ENCODE results near the gene UBE2C.

- TF ChIP-seq, protein P1, sequence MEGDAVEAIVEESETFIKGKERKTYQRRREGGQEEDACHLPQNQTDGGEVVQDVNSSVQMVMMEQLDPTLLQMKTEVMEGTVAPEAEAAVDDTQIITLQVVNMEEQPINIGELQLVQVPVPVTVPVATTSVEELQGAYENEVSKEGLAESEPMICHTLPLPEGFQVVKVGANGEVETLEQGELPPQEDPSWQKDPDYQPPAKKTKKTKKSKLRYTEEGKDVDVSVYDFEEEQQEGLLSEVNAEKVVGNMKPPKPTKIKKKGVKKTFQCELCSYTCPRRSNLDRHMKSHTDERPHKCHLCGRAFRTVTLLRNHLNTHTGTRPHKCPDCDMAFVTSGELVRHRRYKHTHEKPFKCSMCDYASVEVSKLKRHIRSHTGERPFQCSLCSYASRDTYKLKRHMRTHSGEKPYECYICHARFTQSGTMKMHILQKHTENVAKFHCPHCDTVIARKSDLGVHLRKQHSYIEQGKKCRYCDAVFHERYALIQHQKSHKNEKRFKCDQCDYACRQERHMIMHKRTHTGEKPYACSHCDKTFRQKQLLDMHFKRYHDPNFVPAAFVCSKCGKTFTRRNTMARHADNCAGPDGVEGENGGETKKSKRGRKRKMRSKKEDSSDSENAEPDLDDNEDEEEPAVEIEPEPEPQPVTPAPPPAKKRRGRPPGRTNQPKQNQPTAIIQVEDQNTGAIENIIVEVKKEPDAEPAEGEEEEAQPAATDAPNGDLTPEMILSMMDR (IDR thresholded peaks at IDR 0.05; ENCODE audit: low read length), result no peak
- TF ChIP-seq EZH2 (optimal IDR thresholded peaks at IDR 0.05; ENCODE audit: low read depth, low read length) (no peak), EZH2phosphoT487 (IDR thresholded peaks at IDR 0.05; ENCODE audit: low read length) (no peak)
These were observed 51.4 kb downstream of the UBE2C start for GRCh38 chr20:45863543-45864470.

Data from MM.1S (cell line).